G401.6 (cell line): ENCODE measurements around the gene L1CAM.

Experiments
- FAIRE-seq: peaks from 2 replicates; lab custom pipeline; 2012; peaks lifted over from hg19 to GRCh38; lab: Jason Lieb, UNC

The L1CAM gene

DNA sequence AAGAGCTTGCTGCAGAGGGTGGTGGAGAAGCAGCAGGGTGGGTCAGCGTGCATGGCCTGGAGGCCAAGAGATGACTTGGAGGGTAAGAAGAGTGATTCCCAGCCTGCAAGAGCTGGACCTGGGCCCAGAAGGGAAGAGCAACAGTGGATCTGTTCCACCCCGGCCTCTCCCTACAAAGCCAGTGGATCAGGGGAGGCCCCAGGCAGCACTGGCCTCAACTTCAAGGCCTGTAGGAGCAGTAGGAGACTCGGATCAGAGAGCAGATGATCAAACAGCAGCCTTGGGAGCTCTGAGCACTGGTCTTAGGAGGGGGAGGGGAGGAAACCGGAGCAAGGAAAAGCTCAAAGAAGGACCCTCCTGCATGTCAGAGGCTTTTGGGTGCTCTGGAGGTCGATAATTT lies 7.6 kb downstream of the L1CAM start:
- no peak for FAIRE-seq

DNA sequence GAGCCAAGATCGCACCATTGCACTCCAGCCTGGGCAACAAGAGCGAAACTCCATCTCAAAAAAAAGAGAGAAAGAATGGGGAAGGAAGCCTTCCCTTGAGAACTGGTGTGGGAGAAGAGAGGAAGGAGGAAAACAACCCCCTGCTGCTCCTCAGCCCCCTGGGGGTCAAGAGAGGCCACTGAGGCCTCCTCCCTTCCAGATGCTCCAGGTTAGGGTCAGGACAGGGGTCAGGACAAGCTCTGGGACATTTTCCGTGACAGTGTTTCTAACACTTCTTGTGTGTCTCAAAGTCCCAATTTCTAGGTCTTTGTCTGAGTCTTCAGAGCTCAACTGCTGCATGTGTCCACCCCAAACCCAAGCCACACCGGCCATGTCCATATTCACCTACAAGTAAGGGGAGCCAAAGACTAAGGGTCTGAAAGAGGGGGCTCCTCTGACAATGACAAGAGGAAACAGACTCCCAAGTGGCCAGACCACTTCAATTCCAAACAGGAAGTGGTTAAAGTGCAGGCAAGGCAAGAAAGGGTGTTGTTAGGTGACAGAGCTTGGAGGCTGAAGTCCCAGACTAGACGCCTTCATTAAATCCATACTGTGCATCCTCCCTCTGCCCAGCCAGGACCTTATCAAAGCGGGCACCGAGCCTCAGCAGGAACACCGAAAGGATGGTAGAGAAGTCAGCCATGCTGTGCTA lies 8.3 kb downstream of the L1CAM start:
- no peak for FAIRE-seq

DNA sequence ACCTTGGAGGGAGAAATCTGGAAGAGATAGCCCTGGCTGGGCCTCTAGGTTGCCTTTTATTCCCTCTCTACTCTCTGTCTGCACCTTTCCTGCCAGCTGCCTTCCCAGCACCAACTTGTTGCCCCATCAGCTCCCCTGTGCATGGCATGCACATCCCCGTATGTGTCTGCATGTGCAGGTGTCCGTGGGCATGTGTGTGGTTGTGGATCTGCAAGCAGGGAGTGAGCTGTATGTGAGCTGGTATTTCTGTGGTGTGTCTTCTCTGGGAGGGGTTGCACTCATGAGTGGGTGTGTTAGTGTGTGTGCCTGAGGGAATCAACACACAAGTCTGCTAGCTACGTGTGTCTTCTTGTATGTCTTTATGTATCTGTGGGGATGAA lies 9.9 kb downstream of the L1CAM start:
- FAIRE-seq: no peak

DNA sequence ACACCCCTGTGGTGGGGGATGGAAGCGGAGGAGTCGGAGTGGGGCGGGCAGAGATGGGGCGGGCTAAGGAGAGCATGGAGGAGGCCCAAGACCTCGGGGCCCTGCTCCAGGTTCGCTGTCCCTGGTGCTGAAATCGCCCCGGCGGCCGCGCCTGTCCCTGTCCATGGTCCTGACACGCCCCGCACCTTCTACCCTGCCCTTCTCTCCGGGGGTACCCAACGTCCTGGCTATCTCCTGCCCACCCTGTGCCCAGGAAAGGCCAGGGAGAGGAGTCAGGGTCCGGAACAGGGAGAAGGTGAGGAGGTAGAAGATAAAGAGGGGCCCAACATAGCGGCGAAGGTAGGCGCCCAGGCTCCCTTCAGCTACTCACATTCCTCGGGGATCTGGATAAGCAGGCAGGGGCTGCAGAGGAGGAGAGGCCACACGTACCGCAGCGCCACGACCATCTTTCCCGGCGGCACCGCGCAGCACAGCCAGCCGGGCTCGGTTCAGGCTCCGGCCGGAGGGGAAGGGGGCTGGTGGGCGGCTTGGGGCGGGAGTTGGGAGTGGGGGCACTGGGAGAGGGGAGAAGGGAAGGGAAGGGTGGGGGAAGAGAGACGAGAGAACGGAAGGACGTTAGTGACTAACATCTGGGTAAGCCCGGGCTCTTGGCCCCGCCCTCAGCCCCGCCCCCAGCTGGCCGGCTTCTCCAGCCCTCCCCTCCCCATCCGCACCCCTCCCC lies 10.4 kb downstream of the L1CAM start:
- FAIRE-seq: no peak

DNA sequence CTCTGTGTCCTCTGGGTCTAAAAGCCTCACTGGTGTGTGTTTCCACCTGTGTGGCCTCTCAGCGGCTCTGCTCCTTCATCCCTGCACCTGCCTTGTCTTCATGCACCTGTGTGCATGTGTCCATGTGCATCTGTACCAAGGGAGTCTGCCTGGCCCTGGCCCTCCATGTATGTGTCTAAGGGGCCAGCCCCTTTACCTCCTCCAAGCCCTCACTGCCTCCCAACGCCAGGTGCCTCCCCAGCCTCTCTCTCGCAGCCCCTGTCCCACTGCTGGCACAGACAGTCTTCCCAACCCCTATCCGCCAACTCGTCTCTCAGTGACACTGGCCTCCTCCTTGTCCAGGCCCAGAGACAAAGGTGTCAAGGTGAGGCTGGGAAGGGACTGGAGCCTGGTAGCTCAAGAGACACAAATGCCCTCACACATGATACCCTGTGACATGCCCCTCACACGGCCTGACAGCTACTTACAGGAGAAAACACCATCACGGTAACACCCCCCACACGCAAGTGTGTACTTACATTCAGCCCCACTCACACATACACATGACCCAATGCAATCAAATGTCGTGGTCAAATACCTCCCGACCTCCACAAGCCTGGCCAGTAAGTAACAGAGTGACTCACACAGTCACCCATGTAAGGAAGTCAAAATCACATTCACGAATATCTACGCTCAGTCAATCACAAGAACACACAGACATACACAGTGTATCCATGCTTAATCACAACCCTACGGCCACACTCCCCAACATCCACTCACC lies 11.4 kb downstream of the L1CAM start:
- FAIRE-seq: no peak

DNA sequence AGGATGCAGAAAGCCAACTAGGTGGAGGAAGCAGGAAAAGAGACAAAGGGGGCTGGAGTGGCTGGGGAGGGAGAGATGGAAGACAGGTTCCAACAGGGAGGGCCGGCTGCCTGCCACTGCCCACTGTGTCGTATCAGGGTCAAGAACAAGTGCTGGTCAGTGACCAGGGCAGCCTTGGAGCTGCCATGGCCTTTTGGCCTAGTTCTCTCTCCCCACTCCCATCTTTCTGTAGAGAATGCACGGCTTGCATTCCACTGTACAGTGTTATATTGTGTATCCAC lies 11.9 kb downstream of the L1CAM start:
- FAIRE-seq: no peak

DNA sequence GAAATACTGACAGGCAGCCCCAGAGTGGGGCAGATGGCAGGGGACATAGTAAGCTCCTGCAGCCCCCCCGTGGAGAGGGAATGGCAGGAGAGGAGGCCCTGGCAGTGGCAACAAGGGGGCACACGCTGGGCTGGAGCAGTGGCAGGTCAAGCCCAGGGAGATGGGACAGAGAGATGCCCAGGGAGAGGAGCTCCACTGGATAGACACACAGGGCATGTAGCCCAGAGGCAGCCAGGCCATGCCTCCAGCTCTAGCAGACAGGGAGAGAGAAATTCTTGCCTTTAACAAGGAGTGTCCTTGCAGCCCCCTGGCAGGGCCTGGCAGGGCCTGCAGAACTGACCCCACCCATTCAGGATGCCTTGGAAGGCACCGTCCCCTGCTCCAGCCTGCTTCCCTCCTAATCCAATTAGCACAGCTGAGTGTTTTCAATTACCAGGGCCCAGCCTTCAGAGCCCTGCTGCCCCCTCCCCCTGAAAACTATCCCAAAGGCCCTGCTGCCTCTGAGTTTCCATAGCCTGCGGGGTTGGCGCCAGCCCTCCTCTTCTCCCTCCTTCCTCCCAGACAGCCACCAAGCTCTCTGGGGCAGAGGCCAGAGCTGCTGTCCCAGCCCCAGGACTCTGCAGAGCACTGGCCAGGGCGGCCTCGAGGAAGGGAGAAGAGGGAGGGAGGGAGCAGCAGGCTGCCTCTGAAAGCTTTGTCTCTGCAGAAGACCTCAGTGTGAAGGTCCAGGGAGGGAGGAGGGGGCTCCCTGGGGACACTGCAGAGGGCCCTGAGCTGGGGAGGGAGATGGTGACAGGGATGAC lies 12.5 kb downstream of the L1CAM start:
- FAIRE-seq: no peak

DNA sequence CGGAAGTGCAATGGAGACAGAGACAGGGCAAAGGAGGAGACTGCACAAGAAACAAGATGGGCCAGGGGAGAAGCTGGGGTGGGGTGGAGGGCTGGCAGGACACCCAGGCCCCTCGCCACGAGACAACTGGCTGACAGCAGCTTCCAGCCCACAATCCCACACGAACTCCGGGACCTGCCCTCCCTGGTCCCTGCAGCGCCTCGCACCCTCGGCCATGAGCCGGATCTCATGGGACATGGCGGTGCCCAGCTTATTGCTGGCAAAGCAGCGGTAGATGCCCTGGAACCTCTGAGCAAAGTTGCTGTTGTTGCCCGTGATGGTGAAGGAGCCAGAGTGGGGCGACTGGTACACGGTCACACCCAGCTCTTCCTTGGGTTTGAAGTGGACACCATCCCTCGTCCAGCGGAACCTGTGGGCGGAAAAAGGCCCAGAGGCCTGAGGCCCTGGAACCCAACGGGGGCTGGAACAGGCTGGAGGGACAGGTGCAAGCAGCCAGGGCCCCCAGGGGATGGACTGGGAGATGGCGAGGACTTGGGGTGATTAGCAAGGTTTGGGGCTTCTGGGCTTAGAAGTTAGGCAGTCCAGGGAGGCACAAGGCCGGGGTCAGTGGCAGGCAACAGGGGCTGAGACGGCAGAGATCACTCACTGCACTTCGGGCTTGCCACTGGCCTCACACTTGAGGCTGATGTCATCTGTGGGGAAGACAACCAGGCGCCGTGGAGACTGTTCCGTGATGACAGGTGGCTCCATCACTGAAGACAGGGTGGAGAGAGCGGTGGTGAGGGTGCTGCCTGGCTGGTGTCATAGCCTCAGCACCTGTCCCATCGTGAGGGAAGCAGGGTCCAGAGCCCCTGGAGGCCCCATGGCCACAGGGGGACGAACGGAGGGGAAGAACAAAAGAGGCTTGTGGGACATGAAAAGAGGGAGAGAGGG lies 13.8 kb downstream of the L1CAM start:
- FAIRE-seq: no peak

DNA sequence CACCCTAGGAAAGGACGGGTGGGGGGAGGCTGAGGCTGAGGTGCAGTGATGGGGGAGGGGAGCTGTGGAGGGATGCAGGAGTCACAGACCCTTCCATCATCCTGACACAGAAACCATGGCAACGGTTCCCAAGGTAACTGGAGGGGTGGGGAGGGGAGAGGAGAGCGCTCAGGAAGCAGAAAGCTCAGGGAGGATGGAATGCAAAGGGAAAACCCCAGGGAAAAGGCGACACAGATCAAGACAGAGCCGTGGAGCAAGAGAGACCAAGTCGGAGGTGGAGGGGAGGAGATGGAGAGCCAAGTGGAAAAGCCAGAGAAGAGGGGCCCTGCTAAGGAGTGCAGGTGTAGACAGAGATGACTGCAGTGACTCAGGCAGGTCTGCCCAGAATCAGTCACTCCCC lies 14.5 kb downstream of the L1CAM start:
- no peak for FAIRE-seq

DNA sequence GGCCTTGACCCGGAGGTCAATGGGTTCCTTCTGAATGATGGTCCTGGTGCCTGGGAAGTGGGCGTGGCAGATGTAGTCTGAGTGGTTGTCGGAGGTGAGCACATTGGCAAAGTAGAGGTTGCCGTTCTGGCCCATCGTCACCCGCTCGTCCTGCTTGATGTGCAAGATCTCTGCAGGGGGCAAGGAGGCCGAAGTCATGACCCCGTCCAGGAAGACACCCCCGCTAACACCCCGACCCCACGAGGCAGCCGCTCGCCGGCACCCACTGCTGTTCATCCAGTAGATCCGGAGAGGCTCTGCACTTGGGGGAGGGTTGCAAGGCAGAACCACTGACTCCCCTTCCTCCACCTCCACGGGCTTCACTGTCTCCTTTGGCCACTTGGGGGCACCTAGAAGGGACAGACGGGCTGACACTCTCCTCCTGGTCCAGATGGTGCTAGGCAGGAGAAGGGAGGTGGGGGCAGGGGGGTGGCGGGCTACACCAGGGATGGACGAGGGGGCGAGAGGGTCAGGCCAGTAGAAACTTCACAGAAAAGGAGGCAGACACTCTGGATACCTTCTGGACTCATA lies 15.1 kb downstream of the L1CAM start:
- FAIRE-seq: no peak

DNA sequence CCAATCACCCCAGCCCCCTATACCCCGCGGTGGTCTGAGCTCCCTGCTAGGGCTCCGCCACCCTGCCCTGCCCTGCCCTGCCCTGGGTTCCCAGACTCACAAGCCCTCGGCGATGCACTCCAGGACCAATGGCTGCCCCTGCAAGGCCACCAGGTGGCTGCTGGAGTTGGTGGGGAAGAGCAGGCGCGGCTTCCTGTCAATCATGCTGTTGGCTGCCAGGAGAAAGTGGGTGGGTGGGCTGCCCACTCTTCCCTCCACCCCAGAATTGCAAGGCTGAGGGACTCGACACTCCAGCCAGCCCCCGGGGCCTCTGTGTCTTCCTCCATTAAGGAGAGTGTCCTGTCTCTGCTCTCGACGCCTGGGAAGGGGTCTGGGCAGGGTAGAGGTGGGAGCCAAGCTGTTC lies 15.7 kb downstream of the L1CAM start:
- FAIRE-seq: no peak

DNA sequence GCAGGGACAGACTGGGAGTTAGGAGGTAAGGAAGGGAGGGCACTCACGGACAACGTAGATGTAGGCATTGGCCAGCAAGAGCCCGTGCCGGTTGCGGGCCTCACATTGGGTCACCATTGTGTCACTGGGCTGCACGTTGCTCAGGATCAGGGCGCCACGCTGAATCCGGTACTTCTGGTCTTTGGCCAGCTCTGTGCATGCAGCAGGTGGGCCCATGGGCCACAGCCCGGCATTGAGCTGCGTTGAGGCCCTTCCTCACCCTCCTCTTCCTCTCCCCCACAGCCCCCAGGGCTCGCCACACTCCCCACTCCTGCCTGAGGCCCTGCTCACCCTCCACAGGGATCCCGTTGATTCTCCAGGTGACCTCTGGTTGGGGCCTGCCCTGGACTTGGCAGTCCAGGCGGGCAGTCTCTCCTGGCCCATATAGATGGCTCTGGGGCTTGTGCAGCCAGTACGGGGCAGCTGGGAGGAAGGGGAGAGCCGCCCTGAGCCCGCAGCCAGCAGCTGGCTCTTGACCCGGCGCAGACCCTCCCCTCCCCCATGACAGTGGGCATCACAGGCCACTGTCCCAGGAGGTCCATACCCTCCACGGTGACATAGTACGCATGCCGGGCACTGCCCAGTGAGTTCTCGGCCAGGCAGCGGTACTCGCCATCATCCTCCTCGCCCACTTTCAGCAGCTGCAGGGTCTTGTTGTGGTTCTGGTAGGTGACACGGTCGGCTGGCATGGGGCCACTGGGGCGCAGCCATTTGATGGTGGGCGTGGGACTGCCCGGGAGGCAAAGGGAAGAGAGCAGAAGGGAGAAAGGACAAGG lies 16.3 kb downstream of the L1CAM start:
- no peak for FAIRE-seq

DNA sequence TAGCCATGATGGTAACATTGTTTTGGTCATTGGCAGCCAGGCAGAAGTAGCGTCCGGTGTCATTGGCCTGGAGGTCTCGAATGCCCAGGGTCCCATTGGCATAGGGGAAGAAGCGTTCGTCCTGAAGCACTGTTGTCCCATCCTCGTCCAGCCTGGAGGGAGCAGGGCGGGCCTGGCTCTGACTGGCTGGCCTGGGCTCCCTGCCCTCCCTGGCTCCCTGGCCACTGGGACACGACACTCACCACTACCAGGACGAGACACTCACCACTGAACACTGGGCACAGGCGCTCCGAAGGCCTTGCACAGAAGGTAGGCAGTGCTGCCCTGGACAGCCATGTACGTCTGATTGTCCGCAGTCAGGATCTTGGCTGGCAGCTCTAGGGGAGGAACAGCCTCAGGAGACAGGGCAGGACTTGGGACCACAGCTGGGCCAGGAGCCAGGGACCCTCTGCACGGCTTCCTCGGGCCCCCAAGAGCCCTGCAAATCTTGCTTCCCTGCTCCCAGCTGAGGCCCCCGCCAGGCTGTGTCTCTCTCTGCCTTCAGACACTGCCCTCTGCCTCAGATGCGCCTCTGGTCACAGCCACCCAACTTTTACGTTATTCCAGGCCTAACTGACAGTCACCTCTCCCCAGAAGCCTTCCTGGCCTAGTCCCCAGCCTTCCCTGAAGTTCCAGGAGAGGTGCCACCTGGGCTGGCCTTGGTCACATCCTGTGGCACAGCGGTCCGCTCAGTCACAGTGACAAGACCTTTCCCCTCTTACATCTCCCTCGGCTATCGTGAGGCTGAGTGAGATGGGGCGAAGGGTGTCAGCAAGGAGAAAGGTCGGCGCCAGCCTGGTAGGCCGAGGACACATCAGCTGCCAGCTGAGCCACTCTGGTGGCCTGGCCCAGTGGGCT lies 17.1 kb downstream of the L1CAM start:
- FAIRE-seq: no peak

DNA sequence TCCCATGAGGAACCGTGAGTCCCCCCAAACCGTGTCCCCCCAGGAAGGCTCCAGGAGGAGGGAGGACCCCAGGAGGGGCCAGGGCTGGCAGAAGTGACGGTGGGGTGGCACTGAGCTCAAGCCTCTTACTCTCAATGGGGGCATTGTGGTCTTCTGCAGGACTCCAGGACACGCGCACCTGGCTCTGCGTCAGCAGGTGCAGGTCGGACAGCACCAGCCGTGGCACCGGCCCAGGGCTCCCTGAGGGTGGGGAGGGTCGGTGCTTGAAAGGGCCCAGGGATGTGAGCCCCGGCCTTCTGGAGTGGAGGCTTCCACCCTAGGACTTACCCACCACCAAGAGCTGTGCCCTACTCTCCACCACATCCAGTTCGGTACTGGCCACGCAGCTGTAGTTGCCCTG lies 18.3 kb downstream of the L1CAM start:
- FAIRE-seq: no peak

DNA sequence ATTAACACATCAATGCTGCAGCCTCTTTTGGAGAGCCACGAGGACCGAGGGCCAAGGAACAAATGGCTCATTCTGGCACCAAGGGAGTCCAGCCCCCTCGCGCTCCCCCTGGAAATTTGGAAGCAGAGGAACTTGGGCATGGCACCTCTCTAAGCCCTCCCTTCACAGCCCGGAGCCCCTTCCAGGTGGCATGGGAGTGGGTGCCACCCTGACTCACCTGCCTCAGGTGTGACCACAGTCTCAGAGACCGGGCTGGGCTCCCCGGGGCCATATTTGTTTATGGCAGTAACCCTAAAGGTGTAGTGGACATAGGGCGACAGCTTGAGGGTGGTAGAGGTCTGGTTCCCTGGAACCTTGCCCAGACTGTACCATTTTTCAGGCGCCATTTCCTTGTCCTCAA lies 18.8 kb downstream of the L1CAM start:
- no peak for FAIRE-seq

DNA sequence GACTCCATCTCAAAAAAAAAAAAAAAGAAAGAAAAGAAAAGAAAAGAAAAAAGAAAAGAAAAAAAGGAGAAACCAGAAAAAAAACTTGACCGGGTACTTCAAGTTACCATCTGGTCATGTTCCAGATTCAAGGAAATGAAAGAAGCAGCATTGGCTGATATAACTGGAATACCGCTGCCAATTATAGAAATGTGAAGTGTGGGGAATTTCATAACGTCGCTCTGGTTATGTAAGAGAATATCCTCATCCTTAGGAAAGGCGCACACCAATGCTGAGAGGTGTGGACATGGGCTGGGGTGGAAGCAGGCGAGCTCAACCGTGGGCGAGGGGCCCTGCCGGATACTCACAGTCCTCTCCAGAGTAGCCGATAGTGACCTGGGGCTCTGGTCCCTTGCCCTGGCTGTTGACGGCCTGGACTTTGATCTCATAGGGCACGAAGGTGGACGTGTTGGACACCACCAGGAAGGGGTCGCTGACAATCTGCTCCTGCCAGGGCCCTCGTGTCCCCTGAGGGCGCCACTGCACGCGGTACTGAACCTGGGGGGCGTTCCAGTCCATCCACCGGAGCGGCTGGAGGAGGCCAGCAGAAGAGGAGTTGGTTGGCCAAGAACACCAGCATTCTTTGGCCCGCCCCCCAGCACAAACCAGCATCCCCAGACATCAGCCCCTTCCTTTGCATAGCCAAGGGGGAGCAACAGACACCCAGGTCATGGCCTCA lies 19.5 kb downstream of the L1CAM start:
- FAIRE-seq: no peak

DNA sequence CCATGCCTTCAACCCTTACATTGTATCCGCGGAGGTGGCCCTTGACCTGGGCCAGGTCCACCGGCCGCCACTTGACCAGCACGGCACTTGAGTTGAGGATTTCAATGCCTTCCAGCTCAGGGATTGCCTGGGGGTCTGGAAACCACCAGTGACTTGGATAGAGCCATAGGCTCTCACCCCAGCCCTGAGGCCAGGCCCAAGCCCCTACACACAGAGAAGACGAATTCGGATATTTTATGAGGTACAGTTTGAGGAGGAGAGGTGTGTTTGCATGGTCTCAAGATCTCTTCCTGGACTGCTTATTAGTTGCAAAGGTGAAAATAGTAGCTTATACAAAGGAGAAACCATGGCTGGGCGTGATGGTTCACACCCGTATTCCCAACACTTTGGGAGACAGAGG lies 20.3 kb downstream of the L1CAM start:
- FAIRE-seq: no peak

DNA sequence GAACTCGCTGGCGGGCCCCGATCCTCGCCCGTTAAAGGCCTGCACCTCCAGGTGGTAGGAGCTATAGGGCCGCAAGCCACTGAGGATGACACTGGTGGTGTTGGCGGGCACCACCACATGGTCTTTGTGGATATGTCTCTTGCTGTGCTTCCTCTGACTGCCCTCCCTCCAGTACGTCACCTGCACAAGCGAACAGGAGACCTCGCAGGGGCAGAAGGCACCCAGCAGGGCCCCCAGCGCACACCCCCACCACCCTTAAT lies 20.7 kb downstream of the L1CAM start:
- FAIRE-seq: no peak
